Left cardiac atrium (tissue), 4 donors: ENCODE measurements around the gene CARS2. TPM values are rescaled to one million over a fixed set of nuclear protein-coding genes. Genes with fewer than 3 reads are reported as not detected.
"Not testable (repeated sequence)": the region's sequence is repeated elsewhere in the genome, so short reads cannot be mapped to it uniquely, and the experiment has no call there.

ENCODE experiments used
- ATAC-seq, 2 donors: fragments of 200-7000 bp; cut with Tn5 transposase; one replicate each; pipeline ENCODE4 v1.9.1; 2020; ENCODE audit warnings: mild to moderate bottlenecking in 2 of 2, moderate library complexity in 2 of 2
- DNase-seq: peaks from one replicate; pipeline ENCODE4 v3.0.0-alpha.2; 2020
- intact Hi-C, 2 donors: fragments of 100-400 bp; cut with DNase I; formaldehyde crosslinking; loops; one replicate each; pipeline versions ENCODE4 v1.14.1 to v1.15.1; 2022 to 2023
- total RNA-seq, 2 donors: library from RNA; stranded (reverse); fragmentation: NEBNext Ultra II Directional; extraction: Animal tissue kit (Norgen Biotek cat#: 25700); gene quantifications; one replicate each; pipeline ENCODE4 v1.2.1, GENCODE V29; 2021
- donor health status: DM: no; HTN: yes; CAD: no.
- donor health status: DM: no; HTN: yes; CAD: no; lungs with severe emphysema.
- donor health status: DM: yes; HTN: yes; CAD: no.
- donor health status: Dilated cardiomyopathy.

CARS2 gene
- total RNA-seq, 2 donors from 2014 or later = 36.6 to 37.9 TPM

DNA sequence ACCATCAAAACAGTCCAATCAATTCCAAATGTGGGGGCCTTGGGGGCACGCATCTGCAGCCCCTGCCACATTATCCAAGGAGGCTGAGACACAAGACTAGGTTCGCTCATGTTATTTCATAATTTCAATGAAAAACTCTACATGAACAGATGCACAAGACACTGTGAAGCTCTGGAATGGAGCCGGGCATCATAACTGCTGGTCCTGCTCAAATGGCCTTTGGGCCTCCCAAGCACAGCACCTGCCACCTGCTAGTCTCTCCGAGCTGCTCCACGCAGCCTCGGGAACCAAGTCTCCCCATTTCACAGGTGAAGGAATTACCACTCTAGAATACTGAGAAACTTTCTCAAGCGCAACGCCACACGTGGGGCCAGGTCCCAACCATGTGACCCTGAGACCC lies 16.9 kb downstream of the CARS2 start:
- intact Hi-C loops = no loop called here
- ATAC-seq (no peak), DNase-seq (no peak)

DNA sequence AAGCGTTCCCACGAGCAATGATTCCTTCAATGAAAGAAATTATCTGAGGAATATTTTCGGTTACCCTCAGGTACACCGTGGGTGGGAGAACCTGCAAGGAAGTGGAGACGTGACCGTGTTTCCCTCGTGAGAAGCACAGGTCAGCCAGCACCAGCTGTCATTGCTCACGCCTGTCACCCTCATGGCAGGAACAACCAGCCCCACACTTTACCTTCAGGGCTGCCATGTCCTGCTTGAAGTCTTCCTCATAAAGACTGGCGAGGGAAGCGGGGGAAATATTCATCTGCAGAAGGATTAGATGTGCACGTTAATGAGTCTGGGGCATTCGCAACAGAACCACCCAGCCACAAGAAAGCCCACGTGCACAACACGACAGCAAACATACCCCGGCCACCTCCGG lies 18.2 kb downstream of the CARS2 start:
- intact Hi-C loops = no loop called here
- DNase-seq (no peak), ATAC-seq (no peak)

DNA sequence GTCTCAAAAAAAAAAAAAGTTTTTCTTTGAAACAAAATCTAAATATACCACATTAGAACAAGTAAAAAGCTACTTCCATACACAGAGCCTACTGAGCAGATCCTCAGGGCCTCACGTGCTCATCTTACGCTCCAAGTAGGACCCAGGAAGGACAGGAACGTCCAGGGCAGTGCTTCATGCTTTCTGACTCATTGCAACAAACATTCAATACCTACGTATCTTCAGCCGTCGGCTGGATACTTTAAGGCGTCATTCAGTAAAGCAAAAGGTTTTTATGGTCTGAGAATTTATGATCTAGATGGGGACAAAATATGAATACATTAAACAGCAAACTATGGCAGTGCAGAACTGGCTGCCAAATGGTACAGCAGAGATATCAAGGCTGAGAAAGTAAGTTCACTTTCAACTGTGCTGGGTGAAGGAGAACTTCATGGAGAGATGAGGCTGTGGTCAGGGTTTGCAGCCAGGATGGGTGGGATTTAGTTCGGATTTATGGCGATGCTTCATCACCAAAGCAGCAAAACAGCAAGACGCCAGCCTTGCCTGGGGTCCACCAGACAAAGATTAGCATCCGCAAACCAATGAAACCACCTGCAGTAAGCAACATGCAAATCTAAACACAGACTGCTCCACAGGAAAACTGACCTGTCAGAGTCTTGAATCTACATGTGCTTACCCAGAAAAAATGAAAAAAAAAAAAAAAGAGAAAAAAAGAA lies 20.5 kb downstream of the CARS2 start:
- DNase-seq (no peak), ATAC-seq (no peak)
- intact Hi-C loops = no loop called here

DNA sequence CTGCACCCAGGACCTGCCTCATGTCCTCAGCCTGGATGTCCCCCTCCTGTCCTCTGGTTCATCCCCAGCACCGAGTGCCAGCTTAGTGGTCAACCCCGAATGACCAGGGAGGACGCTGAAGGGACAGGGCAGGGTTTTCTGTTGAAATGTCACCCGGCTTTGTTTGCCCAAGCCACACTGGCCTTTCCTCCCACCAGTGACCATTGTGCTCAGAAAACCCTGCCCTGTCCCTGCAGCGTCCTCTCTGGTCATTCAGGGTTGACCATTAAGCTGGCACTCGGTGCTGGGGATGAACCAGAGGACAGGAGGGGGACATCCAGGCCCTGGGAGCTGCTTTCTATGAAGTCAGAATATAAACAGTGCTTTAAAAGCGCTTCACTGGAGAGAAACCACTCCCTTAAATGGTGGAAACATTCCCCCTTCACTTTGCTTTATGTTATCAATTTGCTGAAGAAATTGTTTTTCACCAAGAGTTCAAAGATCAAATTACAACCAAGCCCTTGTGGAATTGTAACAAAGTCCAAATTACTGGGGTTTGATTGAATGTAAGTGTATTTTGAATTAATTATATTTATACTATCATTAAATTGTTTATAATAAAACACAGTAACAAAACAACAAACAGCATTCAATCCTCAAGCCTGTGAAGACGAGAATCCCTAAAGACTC lies 21.4 kb downstream of the CARS2 start:
- ATAC-seq = no peak
- intact Hi-C loops = no loop called here

DNA sequence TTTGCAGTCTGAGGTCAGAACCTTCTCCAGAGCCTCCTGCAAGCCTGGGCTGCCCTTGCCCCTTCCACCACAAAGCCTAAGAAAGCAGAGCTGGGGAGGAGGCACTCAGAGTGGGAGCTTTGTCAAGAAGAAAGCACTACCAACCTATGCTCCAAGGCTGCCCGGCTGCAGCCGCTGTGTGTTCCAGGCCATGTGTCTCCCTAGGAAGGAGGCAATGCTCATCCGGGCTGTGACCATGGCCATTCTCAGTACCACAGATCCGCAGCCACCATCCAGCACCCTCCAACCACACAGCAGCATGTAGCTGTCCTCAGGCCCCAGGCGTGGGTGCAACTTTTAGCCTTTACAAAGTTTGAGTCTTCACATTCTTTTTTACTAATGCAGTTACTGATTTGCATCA lies 22.0 kb downstream of the CARS2 start:
- intact Hi-C loops = no loop called here
- peak in 1 of 2 donors; percentile 17 for ATAC-seq
- DNase-seq = no peak

More for the DNA sequence above, 21.4 kb downstream of the CARS2 start:
- DNase-seq = no peak

DNA sequence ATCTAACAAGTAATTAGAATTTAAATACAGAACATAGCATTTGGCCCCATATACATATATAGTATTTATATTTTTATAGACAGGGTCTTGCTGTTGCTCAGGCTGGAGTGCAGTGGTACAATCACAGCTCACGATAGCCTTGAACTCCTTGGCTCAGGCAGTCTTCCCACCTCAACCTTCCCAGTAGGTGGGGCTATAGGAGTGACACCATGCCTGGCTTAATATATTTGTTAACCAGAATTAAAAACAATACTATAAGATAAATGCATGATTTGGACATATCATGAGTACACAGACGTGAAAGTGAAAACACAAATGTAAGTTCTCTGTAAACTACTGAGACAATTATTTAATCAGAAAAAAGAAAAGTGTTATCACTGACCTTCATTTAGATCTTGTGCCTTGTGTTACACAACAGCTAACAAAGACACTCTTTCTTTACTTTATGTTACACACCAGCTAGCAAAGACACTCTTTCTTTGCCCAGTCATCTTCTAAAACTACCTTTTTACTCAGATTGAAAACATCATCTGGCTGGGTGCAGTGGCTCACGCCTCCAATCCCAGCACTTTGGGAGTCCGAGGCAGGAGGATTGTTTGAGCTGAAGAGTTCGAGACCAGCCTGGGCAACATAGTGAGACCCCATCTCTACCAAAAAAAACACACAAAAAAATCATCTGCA lies 22.6 kb downstream of the CARS2 start:
- intact Hi-C loops = no loop called here
- no peak for DNase-seq
- ATAC-seq = peak; percentile 41 to 55

DNA sequence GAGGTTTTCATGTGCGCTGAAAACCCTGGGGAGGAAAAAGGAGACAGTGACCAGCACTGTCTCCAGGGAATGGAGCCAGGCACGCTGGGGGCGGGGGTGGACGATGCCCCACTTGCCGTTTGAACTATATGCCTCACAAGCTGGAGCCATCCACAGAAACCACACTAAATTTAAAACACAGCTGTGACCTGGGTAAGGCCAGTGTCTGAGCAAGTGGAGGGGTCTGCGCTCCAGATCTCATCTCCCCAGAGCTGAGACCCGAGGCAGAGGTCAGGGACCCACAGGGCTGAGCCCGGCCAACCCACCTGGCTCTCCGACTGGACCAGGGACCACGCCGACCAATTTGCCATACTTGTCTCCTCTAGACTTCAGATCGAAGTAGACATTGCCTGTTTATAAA lies 23.2 kb downstream of the CARS2 start:
- ATAC-seq (no peak), DNase-seq (no peak)
- intact Hi-C loops = no loop called here

DNA sequence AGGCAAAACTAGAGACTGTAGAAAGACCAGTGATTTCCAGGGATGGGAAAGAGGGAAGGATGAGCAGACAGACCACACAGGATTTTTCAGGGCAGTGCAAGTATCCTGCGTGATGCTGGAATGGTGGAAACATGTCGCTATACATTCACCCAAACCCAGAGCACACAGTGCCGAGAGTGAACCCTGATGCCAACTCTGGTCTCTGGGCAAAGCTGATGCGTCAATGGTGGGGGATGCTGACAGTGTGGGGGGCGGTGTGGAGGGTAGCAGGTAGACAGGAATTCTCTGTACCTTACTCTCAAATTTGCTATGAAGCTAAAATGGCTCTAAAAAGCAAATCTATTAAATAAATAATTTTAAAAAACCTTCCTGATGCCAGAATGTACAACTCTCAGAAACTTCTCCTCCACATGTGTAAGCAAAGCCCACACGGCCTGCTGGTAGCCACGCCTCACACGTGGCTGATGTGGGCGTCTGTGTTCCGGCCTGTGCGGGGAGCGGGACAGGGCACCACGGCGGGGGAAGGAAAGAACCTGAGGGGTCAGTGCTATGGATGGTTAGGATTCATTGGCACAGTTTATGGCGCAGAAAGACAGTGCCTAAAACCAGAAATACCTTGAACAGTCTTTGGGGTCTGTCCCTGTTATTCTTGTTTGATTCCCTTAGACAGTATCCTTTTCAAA lies 23.9 kb downstream of the CARS2 start:
- no peak for ATAC-seq
- intact Hi-C loops = no loop called here
- no peak for DNase-seq

DNA sequence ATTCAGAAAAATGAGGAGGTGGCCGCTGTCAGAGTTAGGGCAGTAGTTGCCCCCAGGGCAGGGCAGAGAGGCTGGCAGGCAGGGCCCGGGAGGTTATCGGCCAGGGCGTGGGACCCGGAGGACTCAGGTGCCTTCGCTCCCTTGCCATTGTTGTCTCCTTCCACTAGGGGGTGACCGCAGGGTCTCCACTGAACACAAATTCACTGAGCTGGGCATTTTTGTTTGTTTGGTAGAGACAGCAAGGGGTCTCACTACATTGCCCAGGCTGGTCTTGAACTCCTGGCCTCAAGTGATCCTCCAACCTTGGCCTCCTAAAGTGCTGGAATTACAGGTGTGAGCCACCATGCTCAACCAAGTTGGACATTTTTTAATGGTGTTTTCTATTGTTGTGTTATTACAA lies 25.1 kb downstream of the CARS2 start:
- intact Hi-C loops = no loop called here
- ATAC-seq = peak in 1 of 2 donors; percentile 11
- DNase-seq = no peak

DNA sequence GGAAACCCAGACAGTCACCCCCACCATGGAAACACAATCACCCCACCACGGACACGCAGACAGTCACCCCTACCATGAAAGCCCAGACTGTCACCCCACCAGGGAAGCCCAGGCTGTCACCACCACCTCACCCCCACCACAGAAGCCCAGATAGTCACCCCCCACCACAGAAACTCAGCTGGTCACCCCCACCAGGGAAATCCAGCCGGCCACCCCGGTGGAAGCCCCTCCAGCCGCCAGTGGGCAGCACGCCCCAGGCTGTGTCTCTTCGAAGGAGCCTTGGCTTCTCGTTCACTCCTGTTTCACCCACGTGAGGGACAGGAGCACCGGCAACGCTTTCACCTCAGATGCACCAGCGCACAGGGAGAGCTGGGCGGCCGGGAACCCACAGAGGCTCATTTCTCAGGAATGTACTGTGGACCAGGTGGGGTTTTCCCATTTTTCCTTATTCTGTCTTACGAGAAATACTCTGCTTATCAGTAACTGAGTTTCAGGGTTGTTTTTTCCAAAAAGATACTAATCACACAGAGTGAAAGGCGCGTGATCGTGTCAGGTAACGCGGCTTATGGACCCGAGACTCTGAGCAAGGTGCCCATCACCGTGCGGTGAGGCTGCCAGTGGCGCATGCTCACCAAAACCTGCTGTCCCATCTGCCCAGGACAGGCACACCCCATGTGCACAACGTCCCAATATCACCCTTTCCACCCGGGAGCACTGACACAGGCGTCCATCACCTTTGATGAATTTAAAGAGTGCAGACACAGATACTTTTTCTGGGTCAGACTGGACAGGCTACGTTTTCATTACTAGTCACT lies 28.0 kb downstream of the CARS2 start:
- ATAC-seq (peak in 1 of 2 donors; percentile 38), DNase-seq (no peak)
- intact Hi-C loops = no loop called here

DNA sequence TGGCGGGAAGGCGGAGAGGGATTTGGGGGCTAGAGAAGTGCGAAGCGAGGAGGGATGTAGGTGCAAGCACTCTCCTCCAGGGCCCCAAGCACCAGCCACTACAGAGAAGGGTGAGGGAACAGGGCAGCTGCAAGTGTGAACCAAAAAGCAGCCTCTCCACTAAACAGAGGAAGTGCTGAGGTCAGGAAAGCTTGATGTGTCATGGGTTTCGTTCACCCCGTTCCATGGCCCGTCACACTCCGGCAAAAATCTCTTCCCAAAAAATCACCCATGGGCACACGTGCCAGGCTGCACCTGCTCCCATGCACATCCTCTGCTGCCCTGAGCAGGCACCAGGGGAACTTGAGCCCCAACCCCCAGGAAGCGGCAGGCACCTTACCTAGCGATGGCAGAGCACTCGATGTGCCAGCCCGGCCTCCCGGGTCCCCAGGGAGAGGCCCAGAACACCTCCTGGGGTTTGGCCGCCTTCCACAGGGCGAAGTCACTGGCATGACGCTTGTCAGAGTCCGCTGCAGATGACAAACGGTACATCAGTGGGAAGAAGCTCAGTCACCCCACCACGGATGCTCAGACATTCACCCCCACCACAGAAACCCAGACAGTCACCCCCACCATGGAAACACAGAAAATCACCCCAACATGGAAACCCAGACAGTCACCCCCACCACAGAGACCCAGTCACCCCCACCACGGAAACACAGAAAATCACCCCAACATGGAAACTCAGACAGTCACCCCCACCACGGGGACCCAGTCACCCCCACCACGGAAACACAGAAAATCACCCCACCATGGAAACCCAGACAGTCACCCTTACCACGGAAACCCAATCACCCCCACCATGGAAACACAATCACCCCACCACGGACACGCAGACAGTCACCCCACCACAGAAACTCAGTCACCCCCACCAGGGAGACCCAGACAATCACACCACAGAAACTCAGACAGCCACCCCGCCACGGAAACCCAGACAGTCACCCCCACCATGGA lies 29.0 kb downstream of the CARS2 start:
- peak in 1 of 2 donors; percentile 78 for ATAC-seq
- no peak for DNase-seq
- intact Hi-C loops = no loop called here

DNA sequence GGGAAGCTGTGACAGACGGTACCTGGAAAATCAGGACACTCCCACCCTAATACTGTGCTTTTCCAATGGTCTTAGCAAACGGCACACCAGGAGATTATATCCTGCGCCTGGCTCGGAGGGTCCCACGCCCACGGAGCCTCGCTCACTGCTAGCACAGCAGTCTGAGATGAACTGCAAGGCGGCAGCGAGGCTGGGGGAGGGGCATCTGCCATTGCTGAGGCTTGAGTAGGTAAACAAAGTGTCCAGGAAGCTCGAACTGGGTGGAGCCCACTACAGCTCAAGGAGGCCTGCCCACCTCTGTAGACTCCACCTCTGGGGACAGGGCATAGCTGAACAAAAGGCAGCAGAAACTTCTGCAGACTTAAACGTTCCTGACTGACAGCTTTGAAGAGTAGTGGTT lies 36.1 kb downstream of the CARS2 start:
- DNase-seq, intact Hi-C loops, ATAC-seq: not testable (repeated sequence)

DNA sequence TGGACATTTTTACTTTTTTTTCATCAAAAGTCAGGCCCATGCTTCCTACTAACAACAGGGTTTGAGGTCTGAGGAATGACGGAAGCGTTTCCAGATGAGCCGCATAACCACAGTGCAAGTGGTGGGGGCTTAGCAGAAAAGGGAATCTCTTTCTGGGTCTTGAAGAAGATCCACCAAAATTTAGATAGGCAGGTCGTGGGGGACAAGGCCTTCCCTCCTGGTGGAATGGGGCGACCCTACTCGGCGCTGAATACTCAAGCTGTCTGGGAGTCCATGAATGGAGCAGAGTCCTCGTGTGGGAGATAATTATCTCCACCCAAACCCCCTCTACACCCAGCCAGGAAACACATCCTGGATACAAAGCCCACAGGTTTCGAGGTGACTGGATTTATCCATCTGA lies 36.9 kb downstream of the CARS2 start:
- ATAC-seq (no peak), DNase-seq (no peak)
- intact Hi-C loops = no loop called here

DNA sequence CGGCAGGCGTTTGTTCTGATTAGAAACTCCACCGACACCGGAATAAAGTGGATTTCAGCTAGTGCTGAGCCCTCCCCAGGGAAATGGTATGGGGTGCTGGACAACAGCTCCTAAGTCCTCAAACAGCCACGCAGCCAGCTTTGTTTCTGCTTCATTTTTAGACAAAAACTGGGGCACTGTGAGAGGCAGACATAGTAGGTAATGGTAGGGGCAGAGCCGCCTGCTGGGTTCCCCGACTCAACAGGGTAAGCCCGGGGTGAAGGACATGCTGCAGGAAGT lies 39.7 kb downstream of the CARS2 start:
- intact Hi-C loops = no loop called here
- ATAC-seq (no peak), DNase-seq (no peak)

DNA sequence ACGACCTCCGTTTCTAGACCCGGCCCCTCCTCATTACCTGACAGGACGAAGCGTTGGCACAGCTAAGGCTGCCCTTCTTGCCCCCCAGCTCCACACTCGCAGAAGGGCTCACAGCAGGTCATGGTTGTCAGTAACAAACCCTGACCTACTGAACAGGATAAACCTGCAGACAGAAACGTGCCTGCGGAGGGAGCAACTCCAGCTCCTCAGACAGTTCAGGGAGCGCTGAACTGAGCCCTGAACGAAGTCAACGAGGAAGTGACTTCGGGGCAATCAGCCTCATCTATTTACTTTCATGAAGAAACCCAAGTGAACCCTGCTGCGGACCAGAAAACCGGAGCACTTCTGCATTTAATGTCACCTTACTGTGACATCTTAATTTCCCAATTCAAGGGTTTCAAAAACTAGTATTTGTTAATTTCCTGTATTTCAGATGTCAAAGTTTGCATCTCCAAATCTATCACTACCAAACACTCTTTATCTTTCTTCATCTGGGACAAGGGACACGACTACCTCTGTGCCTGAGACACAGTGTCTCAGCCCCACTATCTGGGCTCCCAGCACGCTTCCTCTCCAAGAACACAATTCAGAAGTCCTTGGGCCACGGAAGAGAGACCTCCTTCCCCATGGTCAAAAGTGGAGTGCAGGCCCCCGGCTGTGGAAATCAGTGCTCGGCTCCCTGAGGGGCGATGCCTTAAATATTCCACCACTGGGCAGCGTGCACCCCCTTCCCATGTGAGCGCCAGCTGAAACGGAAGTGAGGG lies 40.2 kb downstream of the CARS2 start:
- no peak for DNase-seq
- peak; percentile 25 to 38 for ATAC-seq

DNA sequence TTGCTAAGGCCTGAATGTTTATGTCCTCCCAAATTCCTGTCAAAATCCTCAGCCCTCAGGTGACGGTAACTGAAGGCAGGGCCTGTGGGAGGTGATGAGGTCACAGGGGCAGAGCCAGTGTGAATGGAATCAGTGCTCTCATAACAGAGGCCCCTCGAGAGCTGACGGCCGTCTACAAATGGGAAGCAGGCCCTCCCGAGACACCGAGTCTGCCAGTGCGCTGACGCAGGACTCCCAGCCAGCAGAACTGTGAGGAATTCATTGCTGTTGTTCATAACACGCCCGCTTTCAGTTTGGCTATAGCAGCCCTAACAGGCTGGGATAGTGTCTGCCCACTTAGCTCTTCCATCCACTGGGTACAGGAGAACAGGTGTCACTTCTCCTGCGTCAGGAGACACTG lies 41.2 kb downstream of the CARS2 start:
- ATAC-seq = no peak
- DNase-seq = no peak
- intact Hi-C loops = no loop called here

More for the DNA sequence above, 40.2 kb downstream of the CARS2 start:
- intact Hi-C loops = no loop called here

DNA sequence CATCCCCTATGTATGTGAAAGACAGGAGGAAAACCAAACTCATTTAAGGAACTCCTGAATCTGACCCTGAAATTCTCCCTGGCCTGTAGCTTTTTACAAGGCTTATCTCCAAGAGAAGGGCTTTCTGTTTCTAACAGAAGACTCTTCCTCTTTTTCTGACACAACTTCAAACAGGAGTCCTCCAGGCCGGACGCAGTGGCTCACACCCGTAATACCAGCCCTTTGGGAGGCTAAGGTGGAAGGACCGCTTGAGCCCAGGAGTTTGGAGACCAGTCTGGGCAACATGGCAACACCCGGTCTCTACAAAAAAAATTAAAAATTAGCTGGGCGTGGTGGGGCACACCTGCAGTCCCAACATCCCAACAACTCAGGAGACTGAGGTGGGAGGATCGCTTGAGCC lies 41.9 kb downstream of the CARS2 start:
- DNase-seq (no peak), ATAC-seq (no peak)
- intact Hi-C loops = no loop called here
